ENCODE data around the gene SIRPD.

The SIRPD gene

GRCh38 chr20:1538655-1539054, 18.9 kb downstream of the SIRPD start (continued):
- TF ChIP-seq AEBP2 (tag by site-specific recombination; IDR thresholded peaks at IDR 0.05; ENCODE audit: borderline replicate concordance) (no peak), ZNF529 (tag by site-specific recombination; IDR thresholded peaks at IDR 0.05; ENCODE audit: insufficient replicate concordance) (no peak), ZNF362 (tag by site-specific recombination; IDR thresholded peaks at IDR 0.05) (no peak), ZNF211 (tag by site-specific recombination; IDR thresholded peaks at IDR 0.05; ENCODE audit: low read depth) (no peak), ZNF221 (tag by site-specific recombination; IDR thresholded peaks at IDR 0.05; ENCODE audit: borderline replicate concordance) (no peak), ZNF548 (tag by site-specific recombination; IDR thresholded peaks at IDR 0.05) (no peak), BCL11A (tag by site-specific recombination; IDR thresholded peaks at IDR 0.05; ENCODE audit: low read depth) (no peak), ZNF645 (tag by site-specific recombination; IDR thresholded peaks at IDR 0.05) (no peak), KLF17 (tag by site-specific recombination; IDR thresholded peaks at IDR 0.05) (no peak), REST (tag by site-specific recombination; IDR thresholded peaks at IDR 0.05) (no peak)

GRCh38 chr20:1537731-1538058, 19.8 kb downstream of the SIRPD start:
- no peak overlapping the region for H3K27ac ChIP-seq (ENCODE audit: extremely low read depth, low read depth, low read length)
- H3K4me3 ChIP-seq (ENCODE audit: low read depth, low read length), result no peak overlapping the region
- ChIA-PET POLR2A (no interaction called here), CTCF (interaction anchor here (0.7 to 0.9 kb wide), 2 partner anchors 225 to 310 kb away, joined by 3 to 4 read pairs; no protein-coding TSS in a partner anchor)
- H3K36me3 ChIP-seq (ENCODE audit: control insufficient read depth in 2 of 2, insufficient read depth in 1 of 2, low read length in 2 of 2), result no peaks in the 10 kb centered on the region
- H3K9me3 ChIP-seq (ENCODE audit: control insufficient read depth, insufficient read depth, low read depth, low read length), result no peaks in the 10 kb centered on the region
- no peaks in the 10 kb centered on the region for H3K4me1 ChIP-seq (ENCODE audit: control insufficient read depth, insufficient read depth, low read length)
- TF ChIP-seq ZBTB17 (tag by site-specific recombination; IDR thresholded peaks at IDR 0.05) (no peak), PRDM4 (tag by site-specific recombination; IDR thresholded peaks at IDR 0.05) (no peak), ZNF580 (tag by site-specific recombination; IDR thresholded peaks at IDR 0.05) (no peak), ZBTB26 (tag by site-specific recombination; optimal IDR thresholded peaks at IDR 0.05) (no peak), ZBTB48 (tag by site-specific recombination; IDR thresholded peaks at IDR 0.05) (no peak), REST (tag by site-specific recombination; IDR thresholded peaks at IDR 0.05) (no peak), ZBTB49 (tag by site-specific recombination; IDR thresholded peaks at IDR 0.05; ENCODE audit: low read depth) (no peak)
